ENCODE results near the gene KPNB1.

Gene KPNB1

GRCh38 chr17:47695429-47696376, 46.0 kb downstream of the KPNB1 start:
- no peak for TF ChIP-seq CTCF (IDR thresholded peaks at IDR 0.05; ENCODE audit: low read depth, low read length, missing control alignments)
- H3K4me3 ChIP-seq (ENCODE audit: low read depth, low read length) = no peak overlapping the region
- DNase-seq (ENCODE audit: low read depth) = no peak

GRCh38 chr17:47696717-47697642, 47.3 kb downstream of the KPNB1 start:
- no peak for TF ChIP-seq CTCF (IDR thresholded peaks at IDR 0.05; ENCODE audit: low read depth, low read length, missing control alignments)
- no peak overlapping the region for H3K4me3 ChIP-seq (ENCODE audit: low read depth, low read length)
- DNase-seq (ENCODE audit: low read depth) = no peak

- H3K4me3 ChIP-seq (ENCODE audit: low read depth, low read length) = no peak overlapping the region
- no peak for TF ChIP-seq CTCF (IDR thresholded peaks at IDR 0.05; ENCODE audit: low read depth, low read length, missing control alignments)
- DNase-seq (ENCODE audit: low read depth) = no peak
Measured at GRCh38 chr17:47697906-47698711, 48.4 kb downstream of the KPNB1 start.

- H3K4me3 ChIP-seq (ENCODE audit: low read depth, low read length) = no peak overlapping the region
- TF ChIP-seq CTCF (IDR thresholded peaks at IDR 0.05; ENCODE audit: low read depth, low read length, missing control alignments) = peak; percentile 89
- DNase-seq (ENCODE audit: low read depth) = no peak
Measured at GRCh38 chr17:47698749-47699535, 49.2 kb downstream of the KPNB1 start.

GRCh38 chr17:47699536-47699840, 49.8 kb downstream of the KPNB1 start:
- H3K4me3 ChIP-seq (ENCODE audit: low read depth, low read length) = no peak overlapping the region
- DNase-seq (ENCODE audit: low read depth) = no peak
- no peak for TF ChIP-seq CTCF (IDR thresholded peaks at IDR 0.05; ENCODE audit: low read depth, low read length, missing control alignments)

All from GM12864 (cell line).